ENCODE results near the gene CELF2. TPM values are rescaled to one million over a fixed set of nuclear protein-coding genes. Genes with fewer than 3 reads are reported as not detected.

The CELF2 gene
- total and polyA plus RNA-seq, 2 experiments from 2014 or later = 16.6 to 26.9 TPM

- H4K20me1 ChIP-seq (ENCODE audit: insufficient read depth, poor library complexity, severe bottlenecking) = no peaks in the 10 kb centered on the region
- H3K27ac ChIP-seq = no peak overlapping the region
- H2AFZ ChIP-seq = no peak overlapping the region
- no peaks in the 10 kb centered on the region for H3K9me2 ChIP-seq (replicated peaks; ENCODE audit: insufficient read depth)
- WGBS (ENCODE audit: low lambda C conversion rate, missing lambda C conversion rate) = 91% methylated on average over 10 of the region's 10 CpGs
- H3K4me3 ChIP-seq = no peak overlapping the region
- no peaks in the 10 kb centered on the region for H3K36me3 ChIP-seq (replicated peaks; ENCODE audit: insufficient read depth, low read depth)
- no peak for TF ChIP-seq EZH2 (IDR thresholded peaks at IDR 0.05; ENCODE audit: borderline replicate concordance)
- no peak for TF ChIP-seq EZH2phosphoT487 (IDR thresholded peaks at IDR 0.05; ENCODE audit: low read depth, severe bottlenecking, unreplicated experiment)
- no peak for TF ChIP-seq CTCF (IDR thresholded peaks at IDR 0.05; ENCODE audit: poor library complexity)
- no peaks in the 10 kb centered on the region for H3K4me1 ChIP-seq (ENCODE audit: insufficient read depth)
- H3K79me2 ChIP-seq = no peaks in the 10 kb centered on the region
- no peaks in the 10 kb centered on the region for H3K9me3 ChIP-seq (ENCODE audit: low read depth)
- H3K4me2 ChIP-seq = no peak overlapping the region
- no peaks in the 10 kb centered on the region for H3K27me3 ChIP-seq
- no peak for DNase-seq (ENCODE audit: low spot score)
Observed at GRCh38 chr10:11276449-11276990, 258.8 kb downstream of the CELF2 start.

- no peaks in the 10 kb centered on the region for H3K9me3 ChIP-seq (ENCODE audit: low read depth)
Observed at GRCh38 chr10:11279314-11279713, 261.6 kb downstream of the CELF2 start.

GRCh38 chr10:11280187-11280932 lies 262.7 kb downstream of the CELF2 start:
- Histone ChIP-seq H4K20me1 (ENCODE audit: insufficient read depth, poor library complexity, severe bottlenecking) (no peaks in the 10 kb centered on the region), H3K79me2 (no peaks in the 10 kb centered on the region), H3K9me2 (replicated peaks; ENCODE audit: insufficient read depth) (no peaks in the 10 kb centered on the region), H3K36me3 (replicated peaks; ENCODE audit: insufficient read depth, low read depth) (no peaks in the 10 kb centered on the region), H3K27me3 (no peaks in the 10 kb centered on the region), H3K9me3 (ENCODE audit: low read depth) (no peaks in the 10 kb centered on the region), H2AFZ (no peak overlapping the region), H3K4me1 (ENCODE audit: insufficient read depth) (no peaks in the 10 kb centered on the region), H3K4me2 (no peak overlapping the region), H3K4me3 (no peak overlapping the region), H3K27ac (no peak overlapping the region)
- no peak for TF ChIP-seq CTCF (IDR thresholded peaks at IDR 0.05; ENCODE audit: poor library complexity)
- no peak for TF ChIP-seq EZH2phosphoT487 (IDR thresholded peaks at IDR 0.05; ENCODE audit: low read depth, severe bottlenecking, unreplicated experiment)
- TF ChIP-seq EZH2 (IDR thresholded peaks at IDR 0.05; ENCODE audit: borderline replicate concordance) = no peak
- 93% methylated on average over 21 of the region's 25 CpGs for WGBS (ENCODE audit: low lambda C conversion rate, missing lambda C conversion rate)
- DNase-seq (ENCODE audit: low spot score) = no peak

More at GRCh38 chr10:11279314-11279713, 261.6 kb downstream of the CELF2 start:
- no peak overlapping the region for H3K4me2 ChIP-seq
- H4K20me1 ChIP-seq (ENCODE audit: insufficient read depth, poor library complexity, severe bottlenecking) = no peaks in the 10 kb centered on the region
- no peaks in the 10 kb centered on the region for H3K4me1 ChIP-seq (ENCODE audit: insufficient read depth)
- TF ChIP-seq EZH2 (IDR thresholded peaks at IDR 0.05; ENCODE audit: borderline replicate concordance) = no peak
- TF ChIP-seq CTCF (IDR thresholded peaks at IDR 0.05; ENCODE audit: poor library complexity) = no peak
- no peak for TF ChIP-seq EZH2phosphoT487 (IDR thresholded peaks at IDR 0.05; ENCODE audit: low read depth, severe bottlenecking, unreplicated experiment)
- WGBS (ENCODE audit: low lambda C conversion rate, missing lambda C conversion rate) = 94% methylated on average over 7 of the region's 7 CpGs
- no peak overlapping the region for H2AFZ ChIP-seq
- H3K27me3 ChIP-seq = no peaks in the 10 kb centered on the region
- no peak overlapping the region for H3K27ac ChIP-seq
- no peaks in the 10 kb centered on the region for H3K9me2 ChIP-seq (replicated peaks; ENCODE audit: insufficient read depth)
- H3K36me3 ChIP-seq (replicated peaks; ENCODE audit: insufficient read depth, low read depth) = no peaks in the 10 kb centered on the region
- no peak for DNase-seq (ENCODE audit: low spot score)
- H3K79me2 ChIP-seq = no peaks in the 10 kb centered on the region
- H3K4me3 ChIP-seq = no peak overlapping the region

Measured in hepatocyte (in vitro differentiated cells).